ENCODE data around the gene POLL.
"Not testable (repeated sequence)": the region's sequence is repeated elsewhere in the genome, so short reads cannot be mapped to it uniquely, and the experiment has no call there.

The POLL gene

GRCh38 chr10:101611096-101611905 lies 23.2 kb upstream of the POLL start:
- FAIRE-seq: no peak

DNA sequence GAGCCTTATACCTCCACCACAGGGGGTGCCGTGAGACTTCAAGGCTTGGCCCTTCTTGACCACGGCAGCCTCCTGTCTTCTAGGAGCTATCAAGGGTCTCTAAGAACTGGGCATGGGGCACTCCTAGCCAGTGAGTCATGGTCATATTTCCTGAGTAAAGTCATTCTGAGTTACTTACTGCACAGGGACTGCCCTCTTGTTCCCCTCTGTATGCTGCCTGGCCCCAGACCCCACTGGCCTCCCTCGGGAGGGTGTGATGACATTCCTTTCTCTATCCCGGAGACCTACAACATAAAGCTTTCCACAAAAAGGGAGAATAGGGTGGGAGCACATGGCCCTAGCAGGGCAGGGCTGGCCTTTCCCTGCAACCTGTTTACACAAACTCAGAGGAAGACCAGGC lies 21.4 kb upstream of the POLL start:
- no peak for FAIRE-seq

DNA sequence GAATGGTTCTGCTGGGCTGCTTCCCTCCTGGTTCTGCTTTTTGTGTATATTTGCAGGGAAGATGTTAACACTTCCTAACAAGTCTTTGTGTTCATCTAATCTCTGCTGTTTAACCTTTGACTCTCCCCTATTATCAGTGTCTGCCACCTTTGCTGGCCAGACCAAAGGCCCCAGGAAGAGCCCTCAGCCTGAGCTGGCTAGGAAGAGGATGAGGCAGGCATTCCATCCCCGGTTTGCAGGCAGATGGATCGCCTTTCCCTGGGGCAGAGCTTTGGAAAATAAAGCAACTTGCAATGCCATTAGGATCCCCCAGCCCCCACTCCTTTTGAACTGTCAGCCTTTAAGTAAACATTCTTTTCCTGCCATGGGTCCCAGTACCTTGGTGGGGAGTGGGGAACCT lies 19.1 kb upstream of the POLL start:
- FAIRE-seq: no peak

GRCh38 chr10:101602761-101603398 lies 14.8 kb upstream of the POLL start:
- FAIRE-seq: peak; percentile 97

DNA sequence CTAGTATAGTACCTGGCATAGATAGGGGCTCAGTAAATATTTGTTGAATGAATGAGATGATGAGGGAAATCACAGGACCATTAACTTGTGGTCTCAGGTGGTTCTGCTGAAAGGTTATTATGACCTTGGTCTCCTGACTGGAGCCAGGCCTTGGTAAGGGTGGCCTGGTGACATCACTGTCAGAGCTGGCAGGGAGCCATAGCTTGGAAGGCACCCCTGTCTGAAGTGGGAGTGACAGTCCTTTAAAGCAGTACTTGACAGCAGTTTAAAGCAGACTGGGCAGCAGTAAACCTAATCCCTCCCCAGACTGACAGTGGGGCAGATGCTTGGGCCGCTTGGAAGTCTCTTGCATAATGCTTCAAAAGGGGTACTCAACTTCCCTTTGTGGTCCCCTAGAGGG lies 13.5 kb upstream of the POLL start:
- FAIRE-seq: no peak

DNA sequence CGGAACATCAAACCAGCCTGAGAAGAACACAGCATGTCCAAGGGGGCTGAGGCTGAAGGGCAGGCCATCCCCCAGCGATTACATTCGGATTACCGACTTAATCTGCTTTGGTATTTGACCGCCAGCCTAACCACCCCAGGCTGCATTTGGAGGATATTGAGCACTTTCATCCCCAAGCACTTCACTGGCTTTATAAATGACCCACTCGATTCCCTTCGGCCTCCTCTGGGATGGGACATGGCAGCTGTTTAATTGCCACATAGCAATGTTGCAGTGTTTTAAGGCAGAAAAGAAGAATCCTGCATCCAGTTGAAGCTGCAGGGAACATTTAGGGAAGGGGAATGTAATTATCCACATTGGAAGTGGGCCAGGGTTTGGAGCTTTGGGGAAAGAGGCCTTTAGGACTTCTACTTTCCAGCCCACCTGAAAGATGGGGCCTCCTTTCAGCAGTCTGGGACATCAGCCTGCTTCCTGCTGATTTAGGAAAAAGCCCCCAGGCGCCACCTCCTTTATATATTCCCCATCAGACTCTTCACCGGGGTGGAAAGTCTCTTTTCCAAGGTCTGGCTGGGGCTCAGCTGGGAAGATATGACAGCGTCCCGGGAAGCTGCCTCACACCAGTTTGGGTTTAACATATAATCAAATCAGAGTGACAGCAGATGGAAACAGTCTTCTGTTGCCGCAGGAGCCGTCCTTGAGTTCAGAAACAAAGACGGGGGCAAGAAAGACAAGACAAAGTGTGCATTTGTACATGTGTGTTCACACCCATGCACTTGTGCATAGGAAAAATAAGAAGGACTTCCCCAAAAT lies 9.2 kb upstream of the POLL start:
- no peak for FAIRE-seq

DNA sequence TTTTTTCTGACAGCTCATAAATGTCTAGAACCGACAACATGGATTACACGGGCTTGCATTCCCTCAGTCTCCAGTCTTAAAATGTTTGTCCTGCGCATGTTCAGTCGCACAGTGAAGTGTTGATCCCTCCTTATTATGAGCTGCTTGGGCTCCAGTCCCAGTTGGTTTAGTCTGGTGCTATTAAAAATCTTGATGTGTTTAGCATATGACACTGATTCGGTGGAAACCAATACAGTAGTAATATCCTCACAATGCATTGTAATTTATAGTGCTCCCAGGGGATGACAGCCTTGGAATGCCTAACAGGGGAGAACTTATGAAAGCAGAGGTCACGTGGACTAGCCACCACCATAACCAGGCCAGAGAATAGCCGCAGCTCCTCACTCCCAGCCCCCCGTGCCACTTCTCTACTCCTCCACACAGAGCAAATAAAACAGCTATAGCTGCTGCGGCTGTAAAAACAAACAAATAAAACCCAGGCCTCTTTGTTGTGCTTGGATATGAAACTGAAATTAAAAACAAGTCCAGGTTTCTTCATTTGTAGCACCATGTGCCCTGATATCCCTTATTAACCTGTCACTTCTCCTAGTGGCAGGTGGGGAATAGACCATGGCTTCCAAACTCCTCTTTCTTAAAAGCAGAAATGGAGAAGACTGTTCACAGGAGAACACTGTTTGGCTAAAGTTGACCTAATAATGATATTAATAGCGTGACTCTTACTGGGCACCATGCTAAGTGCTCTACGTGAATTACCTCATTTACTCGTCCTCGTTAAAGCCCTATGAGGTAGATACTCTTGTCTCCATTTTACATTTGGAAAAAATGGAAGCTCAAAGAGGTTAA lies 7.8 kb upstream of the POLL start:
- FAIRE-seq: no peak

DNA sequence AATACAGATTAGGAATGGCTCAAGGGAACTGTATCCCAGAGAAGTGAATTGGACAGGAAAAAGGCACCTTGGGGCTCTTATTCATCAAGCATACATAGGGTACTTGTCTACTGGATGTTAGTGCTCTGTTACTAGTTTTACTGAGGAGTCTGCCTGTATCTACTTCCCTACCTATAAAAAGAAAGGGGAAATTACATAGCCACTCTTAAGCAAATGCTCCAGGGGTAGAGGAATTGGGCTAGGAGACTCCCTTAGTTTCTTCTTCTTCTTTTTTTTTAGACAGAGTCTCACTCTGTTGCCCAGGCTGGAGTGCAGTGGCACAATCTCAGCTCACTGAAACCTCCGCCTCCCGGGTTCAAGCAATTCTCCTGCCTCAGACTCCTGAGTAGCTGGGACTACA lies 5.3 kb upstream of the POLL start:
- not testable (repeated sequence) for FAIRE-seq

DNA sequence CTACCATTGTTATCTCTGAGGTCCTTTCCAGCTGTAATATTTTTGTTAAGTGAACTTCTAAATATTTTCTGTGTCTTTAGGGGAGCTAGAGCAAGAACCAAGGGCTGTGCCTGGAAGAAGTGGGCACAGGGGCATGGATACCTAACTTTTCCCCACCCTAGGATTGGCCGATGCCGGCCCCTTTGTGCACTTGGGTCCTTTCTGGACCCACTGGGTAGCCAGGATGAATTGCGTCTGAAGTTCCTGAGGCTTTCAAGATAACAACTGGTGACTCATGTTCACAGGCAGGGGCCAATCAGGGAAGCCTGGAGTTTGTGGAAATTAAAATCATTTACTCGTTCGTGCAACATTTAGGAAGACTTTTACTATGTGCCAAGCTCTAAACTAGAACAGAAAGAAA lies 822 bp upstream of the POLL start:
- no peak for FAIRE-seq

GRCh38 chr10:101585841-101586240 lies 2.2 kb downstream of the POLL start:
- no peak for FAIRE-seq

DNA sequence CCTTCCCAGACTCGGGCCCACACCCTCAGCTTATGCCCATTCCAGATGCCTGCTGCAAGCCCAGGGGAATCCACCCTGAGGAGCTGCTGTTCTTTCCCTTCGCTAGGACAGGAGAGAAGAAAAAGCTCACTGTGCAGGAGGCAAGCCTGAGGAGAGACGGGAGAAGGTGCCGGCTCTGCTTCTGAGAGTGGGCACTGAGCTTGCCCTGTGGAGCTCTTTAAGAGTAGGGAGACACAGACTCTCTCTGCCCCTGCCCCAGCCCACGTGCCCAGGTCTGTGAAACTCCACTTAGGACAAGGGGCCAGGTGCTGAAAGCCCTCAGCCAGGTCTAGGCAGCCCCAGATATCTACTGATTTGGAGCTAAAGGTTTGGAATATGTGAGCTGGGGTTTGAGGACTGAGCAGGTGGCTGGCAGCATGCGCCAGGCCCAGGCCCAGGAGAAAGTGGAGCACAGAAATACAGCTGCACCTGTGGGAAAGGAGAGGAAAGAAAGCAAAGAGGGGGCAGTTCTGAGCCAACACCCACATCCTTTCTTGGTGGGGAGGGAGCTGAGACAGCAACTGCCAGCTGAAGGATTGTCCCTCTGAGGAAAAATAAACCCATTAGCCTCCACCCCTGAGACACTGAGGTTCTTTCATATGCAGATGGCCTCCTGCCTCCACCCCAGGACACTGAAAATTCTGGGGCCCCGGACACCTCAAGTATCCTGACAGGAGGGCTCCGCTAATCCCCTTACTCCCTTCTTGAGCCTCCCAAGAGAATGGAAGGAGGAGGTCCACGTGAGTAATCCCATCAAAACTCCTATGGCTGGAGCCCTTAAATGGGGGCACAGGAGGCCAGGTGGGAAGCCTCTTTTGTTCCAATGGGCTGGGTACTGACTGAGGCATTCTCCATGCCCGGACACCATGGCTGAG lies 7.3 kb downstream of the POLL start:
- no peak for FAIRE-seq

DNA sequence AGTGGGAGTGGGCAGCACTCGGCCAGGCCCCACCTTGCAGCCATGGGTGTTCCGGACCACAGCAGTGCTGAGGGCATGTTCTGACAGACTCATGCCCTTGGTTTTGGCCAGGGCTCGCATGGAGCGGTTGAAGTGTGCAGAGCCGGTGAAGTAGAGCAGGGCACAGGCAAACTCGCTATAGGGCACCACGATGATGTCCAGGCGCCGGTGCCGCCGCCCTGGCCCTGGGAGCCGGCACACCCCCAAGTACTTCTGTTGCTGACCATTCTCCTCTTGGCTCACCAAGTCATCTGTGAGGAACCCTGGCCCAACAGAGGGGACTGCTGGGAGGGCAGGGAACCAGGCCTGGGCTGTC lies 8.6 kb downstream of the POLL start:
- no peak for FAIRE-seq

DNA sequence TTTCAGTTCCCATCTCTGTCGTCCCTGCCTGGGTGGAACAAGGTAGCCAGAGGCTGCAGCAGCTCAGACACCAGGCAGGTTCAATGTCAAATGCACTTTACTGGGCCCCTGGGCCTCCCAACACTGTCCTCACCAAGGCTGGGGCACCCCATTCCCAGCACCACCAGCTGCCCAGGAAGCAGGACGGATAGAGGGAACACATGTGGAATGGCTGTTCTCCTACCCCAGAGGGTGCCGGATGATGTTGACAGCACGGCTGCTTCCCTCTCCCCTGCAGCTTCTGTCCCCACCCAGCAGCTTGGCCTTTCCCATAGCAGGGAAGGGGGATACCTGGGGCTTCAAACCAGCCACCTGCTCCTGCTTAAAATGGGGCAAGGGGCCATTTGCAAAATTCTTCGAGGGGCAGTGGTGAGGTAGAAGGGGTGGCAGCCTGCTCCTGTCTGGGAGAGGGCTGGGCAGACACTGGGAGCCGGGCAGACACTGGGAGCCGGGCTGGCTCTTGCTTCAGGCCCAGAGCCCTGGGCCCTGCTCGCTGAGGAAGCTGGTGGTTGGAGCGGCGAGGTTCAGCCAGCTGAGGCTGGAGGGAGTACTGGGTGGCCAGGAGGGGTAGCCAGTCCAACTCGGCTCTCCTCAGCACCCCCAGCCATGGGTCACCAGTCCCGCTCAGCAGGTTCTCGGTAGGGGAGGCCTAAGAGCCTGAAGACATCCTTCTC lies 9.1 kb downstream of the POLL start:
- no peak for FAIRE-seq

DNA sequence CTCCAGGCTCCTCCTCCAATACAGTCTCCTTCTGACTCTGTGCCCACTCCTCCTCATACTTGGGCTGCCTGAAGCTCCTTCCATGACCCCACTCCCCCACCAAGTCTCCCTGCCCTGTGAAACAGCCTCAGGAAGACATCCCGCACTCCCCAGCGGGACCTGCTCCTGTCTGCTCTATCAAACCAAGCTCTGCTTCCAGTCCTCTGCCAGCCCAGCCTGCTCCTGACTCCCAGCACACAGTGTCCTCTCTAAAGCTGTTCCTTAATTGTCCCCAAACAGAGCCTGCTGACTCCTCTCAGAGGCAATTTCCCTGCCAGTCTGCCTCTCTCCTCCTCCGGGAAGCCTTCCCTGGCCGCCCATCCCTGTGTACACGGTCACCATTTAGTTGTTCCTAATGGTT lies 9.9 kb downstream of the POLL start:
- no peak for FAIRE-seq

- FAIRE-seq: no peak
Measured at GRCh38 chr10:101577121-101577871, 10.8 kb downstream of the POLL start.

- no peak for FAIRE-seq
Measured at GRCh38 chr10:101576211-101576863, 11.7 kb downstream of the POLL start.

- FAIRE-seq: no peak
Measured at GRCh38 chr10:101575580-101576210, 12.4 kb downstream of the POLL start.

DNA sequence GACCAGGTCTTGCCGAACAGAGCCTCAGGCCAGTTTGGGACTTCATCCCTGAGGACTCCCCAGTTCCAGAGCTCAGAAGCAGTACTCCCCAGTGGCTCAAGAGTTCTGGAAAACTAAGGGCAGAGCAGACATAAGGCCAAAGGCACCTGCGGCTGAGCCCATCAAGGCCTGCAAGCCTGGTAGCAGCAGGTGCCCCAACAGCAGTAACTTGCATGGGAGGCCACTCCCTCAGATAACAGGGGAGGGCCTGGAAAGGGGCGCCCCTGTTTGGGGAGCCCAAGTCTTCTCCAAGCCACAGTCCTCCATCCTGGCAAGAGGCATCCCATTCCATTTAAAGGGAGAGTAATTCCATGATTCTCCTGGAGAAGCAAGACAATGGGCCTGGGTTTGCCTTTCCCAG lies 13.0 kb downstream of the POLL start:
- FAIRE-seq: no peak

Data from A204.1 (cell line).